GM21390 (cell line): ENCODE results near the gene RIMBP2.

Experiments
- ATAC-seq: cut with Tn5 transposase; IDR thresholded peaks from one replicate; pipeline ENCODE4 v1.9.1; 2021; ENCODE audit not compliant: unreplicated experiment

Gene RIMBP2

GRCh38 chr12:130491421-130492357, 224.4 kb downstream of the RIMBP2 start:
- ATAC-seq = no peak

GRCh38 chr12:130490674-130491073, 225.4 kb downstream of the RIMBP2 start:
- no peak for ATAC-seq

- no peak for ATAC-seq
These were observed 226.8 kb downstream of the RIMBP2 start for GRCh38 chr12:130489293-130489692.

GRCh38 chr12:130488358-130488710, 227.8 kb downstream of the RIMBP2 start:
- no peak for ATAC-seq

- ATAC-seq = no peak
These were observed 228.3 kb downstream of the RIMBP2 start for GRCh38 chr12:130487636-130488357.

- ATAC-seq = no peak
These were observed 229.1 kb downstream of the RIMBP2 start for GRCh38 chr12:130486891-130487416.

- no peak for ATAC-seq
These were observed 230.0 kb downstream of the RIMBP2 start for GRCh38 chr12:130486146-130486435.

- no peak for ATAC-seq
These were observed 230.6 kb downstream of the RIMBP2 start for GRCh38 chr12:130485291-130486145.

- no peak for ATAC-seq
These were observed 231.9 kb downstream of the RIMBP2 start for GRCh38 chr12:130484221-130484620.

- no peak for ATAC-seq
These were observed 232.4 kb downstream of the RIMBP2 start for GRCh38 chr12:130483616-130484180.

- ATAC-seq = no peak
These were observed 233.7 kb downstream of the RIMBP2 start for GRCh38 chr12:130482448-130482847.

GRCh38 chr12:130481392-130481879, 234.7 kb downstream of the RIMBP2 start:
- no peak for ATAC-seq

GRCh38 chr12:130480887-130481286, 235.2 kb downstream of the RIMBP2 start:
- no peak for ATAC-seq

GRCh38 chr12:130480231-130480630, 235.9 kb downstream of the RIMBP2 start:
- ATAC-seq = no peak

GRCh38 chr12:130479401-130480125, 236.5 kb downstream of the RIMBP2 start:
- ATAC-seq = no peak

GRCh38 chr12:130478786-130479185, 237.3 kb downstream of the RIMBP2 start:
- no peak for ATAC-seq

- ATAC-seq = no peak
These were observed 238.4 kb downstream of the RIMBP2 start for GRCh38 chr12:130477701-130478100.

- ATAC-seq = no peak
These were observed 238.8 kb downstream of the RIMBP2 start for GRCh38 chr12:130477266-130477665.

- no peak for ATAC-seq
These were observed 239.5 kb downstream of the RIMBP2 start for GRCh38 chr12:130476451-130477135.
